Neural cell (in vitro differentiated cells): Measurements from ENCODE around the gene TMEM39A. TPM values are rescaled to one million over a fixed set of nuclear protein-coding genes. Genes with fewer than 3 reads are reported as not detected.

Experiments
- H2AFZ ChIP-seq: fragments of 200-600, 300-800 bp; sonication (generic), shearing (Covaris generic); 2 replicates; pipeline ENCODE4 v1.6.0; 2014; ENCODE audit warnings: low read depth, mild to moderate bottlenecking, antibody characterized with exemption, low read length, moderate library complexity
- H3F3A ChIP-seq: fragments of 200-600 bp; shearing (Covaris generic); 2 replicates; pipeline ENCODE4 v1.6.1; 2016; ENCODE audit warnings: mild to moderate bottlenecking, moderate library complexity, mixed read lengths, antibody characterized with exemption, low read length; ENCODE audit not compliant: insufficient read depth, poor library complexity, severe bottlenecking
- H3K27ac ChIP-seq: fragments of 200-600, 300-800 bp; sonication (generic), shearing (Covaris generic); 2 replicates; pipeline ENCODE4 v1.5.1; 2014; ENCODE audit warnings: mild to moderate bottlenecking, low read length, moderate library complexity
- H3K27me3 ChIP-seq: fragments of 300-800, 200-600 bp; sonication (generic), shearing (Covaris generic); 2 replicates; pipeline ENCODE4 v1.6.0; 2014; ENCODE audit warnings: mild to moderate bottlenecking, low read depth, low read length, moderate library complexity; ENCODE audit not compliant: insufficient read depth
- H3K36me3 ChIP-seq: fragments of 300-800, 200-600 bp; sonication (generic), shearing (Covaris generic); 2 replicates; pipeline ENCODE4 v1.5.1; 2014; ENCODE audit warnings: mild to moderate bottlenecking, antibody characterized with exemption, low read length, moderate library complexity; ENCODE audit not compliant: insufficient read depth
- H3K4me2 ChIP-seq: fragments of 300-800, 200-600 bp; sonication (generic), shearing (Covaris generic); 2 replicates; pipeline ENCODE4 v1.6.0; 2014; ENCODE audit warnings: mild to moderate bottlenecking, low read length
- H3K4me3 ChIP-seq: fragments of 300-800, 200-600 bp; sonication (generic), shearing (Covaris generic); 2 replicates; pipeline ENCODE4 v1.5.1; 2014; ENCODE audit warnings: mild to moderate bottlenecking, low read length, moderate library complexity
- H3K79me2 ChIP-seq: fragments of 200-600 bp; shearing (Covaris generic); replicated peaks from 2 replicates; pipeline ENCODE4 v1.6.0; 2014; ENCODE audit warnings: mild to moderate bottlenecking, low read length, moderate library complexity; ENCODE audit not compliant: insufficient read depth
- H3K9ac ChIP-seq: fragments of 300-800, 200-600 bp; sonication (generic), shearing (Covaris generic); 2 replicates; pipeline ENCODE4 v1.6.1; 2016; ENCODE audit warnings: mild to moderate bottlenecking, low read length, mixed read lengths
- H3K9me2 ChIP-seq: fragments of 200-600 bp; shearing (Covaris generic); 2 replicates; pipeline ENCODE4 v1.6.1; 2016; ENCODE audit warnings: mild to moderate bottlenecking, low read length, mixed read lengths; ENCODE audit not compliant: insufficient read depth
- H3K9me3 ChIP-seq: fragments of 200-600, 300-800 bp; sonication (generic), shearing (Covaris generic); 2 replicates; pipeline ENCODE4 v1.6.1; 2016; ENCODE audit warnings: mild to moderate bottlenecking, mixed run types, low read length, moderate library complexity, mixed read lengths
- H4K20me1 ChIP-seq: fragments of 200-600 bp; shearing (Covaris generic); 2 replicates; pipeline ENCODE4 v1.6.1; 2016; ENCODE audit warnings: mild to moderate bottlenecking, mixed run types; ENCODE audit not compliant: insufficient read depth
- CTCF ChIP-seq: fragments of 450-650 bp; IDR thresholded peaks from 2 replicates; pipeline ENCODE4 v1.5.1; 2014; ENCODE audit warnings: antibody characterized with exemption, mild to moderate bottlenecking, moderate library complexity; ENCODE audit not compliant: poor library complexity, severe bottlenecking
- EP300 ChIP-seq: fragments of 450-650 bp; conservative IDR thresholded peaks from 2 replicates; pipeline ENCODE4 v1.6.1; 2014; ENCODE audit warnings: antibody characterized with exemption, mild to moderate bottlenecking, moderate library complexity; ENCODE audit not compliant: poor library complexity, severe bottlenecking
- MXI1 ChIP-seq: fragments of 450-650 bp; conservative IDR thresholded peaks from 2 replicates; pipeline ENCODE4 v1.6.1; 2014; ENCODE audit warnings: antibody characterized with exemption, mild to moderate bottlenecking; ENCODE audit not compliant: poor library complexity, severe bottlenecking
- POLR2AphosphoS5 ChIP-seq: IDR thresholded peaks from 2 replicates; pipeline ENCODE4 v1.6.1; 2012
- RAD21 ChIP-seq: fragments of 450-650 bp; conservative IDR thresholded peaks from 2 replicates; pipeline ENCODE4 v1.6.1; 2014; ENCODE audit warnings: antibody characterized with exemption, mild to moderate bottlenecking, moderate library complexity
- REST ChIP-seq: IDR thresholded peaks from 2 replicates; pipeline ENCODE4 v1.6.1; 2012; ENCODE audit warnings: borderline replicate concordance
- SMC3 ChIP-seq: fragments of 450-650 bp; conservative IDR thresholded peaks from 2 replicates; pipeline ENCODE4 v1.6.1; 2014; ENCODE audit warnings: antibody characterized with exemption, mild to moderate bottlenecking, moderate library complexity; ENCODE audit not compliant: poor library complexity
- TAF1 ChIP-seq: IDR thresholded peaks from 2 replicates; pipeline ENCODE4 v1.6.1; 2012; ENCODE audit warnings: low read depth
- polyA plus RNA-seq: library from polyadenylated mRNA; depleted of rRNA; stranded (reverse); fragments of >200 nt; gene quantifications from 2 replicates; pipeline ENCODE4 v1.2.3, GENCODE V29; 2014

The TMEM39A gene
- polyA plus RNA-seq, 1 donor from 2014 or later, result 21.1 TPM

- no peaks in the 10 kb centered on the region for H3K79me2 ChIP-seq
- no peaks in the 10 kb centered on the region for H3K27me3 ChIP-seq
- no peak overlapping the region for H3K4me3 ChIP-seq
- H2AFZ ChIP-seq, result no peak overlapping the region
- H3K27ac ChIP-seq, result no peak overlapping the region
- TF ChIP-seq MXI1, result no peak
- no peak for TF ChIP-seq REST
- no peak for TF ChIP-seq RAD21
- no peak for TF ChIP-seq TAF1
- TF ChIP-seq CTCF, result no peak
- no peak for TF ChIP-seq POLR2AphosphoS5
- no peaks in the 10 kb centered on the region for H4K20me1 ChIP-seq
- no peak overlapping the region for H3K9ac ChIP-seq
- no peaks in the 10 kb centered on the region for H3K9me2 ChIP-seq
- no peaks in the 10 kb centered on the region for H3K9me3 ChIP-seq
- H3K36me3 ChIP-seq, result no peaks in the 10 kb centered on the region
- H3K4me2 ChIP-seq, result no peak overlapping the region
- no peaks in the 10 kb centered on the region for H3F3A ChIP-seq
Measured at GRCh38 chr3:119401503-119402440, 61.6 kb downstream of the TMEM39A start.

GRCh38 chr3:119401069-119401468 is 62.3 kb downstream of the TMEM39A start:
- no peaks in the 10 kb centered on the region for H3K27me3 ChIP-seq
- H3K79me2 ChIP-seq, result no peaks in the 10 kb centered on the region
- no peak overlapping the region for H3K4me2 ChIP-seq
- H3K9me2 ChIP-seq, result no peaks in the 10 kb centered on the region
- no peaks in the 10 kb centered on the region for H3K36me3 ChIP-seq
- no peak overlapping the region for H3K9ac ChIP-seq
- H2AFZ ChIP-seq, result no peak overlapping the region
- H3K9me3 ChIP-seq, result no peaks in the 10 kb centered on the region
- no peaks in the 10 kb centered on the region for H3F3A ChIP-seq
- no peak overlapping the region for H3K27ac ChIP-seq
- H3K4me3 ChIP-seq, result no peak overlapping the region
- H4K20me1 ChIP-seq, result no peaks in the 10 kb centered on the region
- TF ChIP-seq MXI1, result no peak
- TF ChIP-seq EP300, result no peak
- TF ChIP-seq TAF1, result no peak
- no peak for TF ChIP-seq POLR2AphosphoS5
- no peak for TF ChIP-seq SMC3
